Uterus (tissue), 2 donors: Measurements from ENCODE around the gene KCNIP2.

Source experiments
- CTCF ChIP-seq, 4 experiments: fragments of 200-600 bp in 2 of 4; fragments of 450-650 bp in 2 of 4; sonication (generic) in 2 of 4; IDR thresholded peaks; one replicate each; pipeline ENCODE4 v1.5.1; 2016 to 2019; ENCODE audit warnings: antibody characterized with exemption in 4 of 4, mild to moderate bottlenecking in 2 of 4, moderate library complexity in 1 of 4
- POLR2A ChIP-seq, 2 donors: fragments of 450-650 bp; IDR thresholded peaks; one replicate each; pipeline ENCODE4 v1.6.1; 2016; ENCODE audit warnings: antibody characterized with exemption in 2 of 2, mild to moderate bottlenecking in 1 of 2, moderate library complexity in 1 of 2

DNA sequence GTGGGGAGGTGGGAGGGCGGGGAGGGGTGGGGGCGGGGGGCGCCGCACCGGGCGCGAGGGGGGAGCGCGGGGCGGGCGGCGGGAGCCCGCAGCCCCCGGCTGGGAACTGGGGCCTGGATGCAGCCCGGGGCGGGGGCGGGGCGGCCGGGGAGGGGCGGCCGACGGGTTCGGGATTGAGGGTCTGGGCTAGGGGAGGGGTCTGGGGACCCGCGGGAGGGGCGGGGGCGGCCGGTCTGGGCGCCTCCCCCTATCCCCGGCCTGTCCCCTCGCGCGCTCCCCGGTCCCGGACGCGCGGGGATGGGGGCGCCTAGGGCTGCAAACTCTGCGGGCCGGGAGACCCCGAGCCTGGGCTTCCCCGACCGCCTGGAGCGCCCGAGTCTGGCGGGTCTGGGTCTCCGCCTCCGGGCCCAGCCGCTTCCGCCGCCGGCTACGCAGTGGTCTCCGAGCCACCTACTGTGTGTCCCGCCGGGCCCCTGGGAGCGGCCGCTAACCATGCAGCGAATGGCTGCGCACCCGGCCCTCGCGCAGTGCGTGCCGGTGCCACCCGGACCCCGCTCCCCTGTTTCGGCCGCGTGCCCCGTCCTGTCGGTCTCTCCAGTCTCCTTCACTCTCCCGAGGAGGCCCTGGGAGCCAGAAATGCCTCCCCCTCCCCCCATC lies 67.3 kb downstream of the KCNIP2 start:
- TF ChIP-seq CTCF (IDR thresholded peaks at IDR 0.05) (no peak), POLR2A (IDR thresholded peaks at IDR 0.05) (no peak)
